CD4-positive, alpha-beta T cell treated with Interleukin-21 for 1 hour (primary cell): ENCODE results near the gene JADE3.
A peak's percentile ranks its signal among the peaks of the same experiment; 100 is the strongest.
"Not testable (repeated sequence)": the region's sequence is repeated elsewhere in the genome, so short reads cannot be mapped to it uniquely, and the experiment has no call there.

Experiments
- DNase-seq: peaks from one replicate; pipeline ENCODE4 v3.0.0-alpha.2; 2020

The JADE3 gene

GRCh38 chrX:46938589-46938988 is 26.4 kb downstream of the JADE3 start:
- DNase-seq, result no peak

- no peak for DNase-seq
These were observed 29.1 kb downstream of the JADE3 start for GRCh38 chrX:46941341-46941740.

GRCh38 chrX:46953137-46953527 is 40.9 kb downstream of the JADE3 start:
- DNase-seq, result no peak

GRCh38 chrX:46953597-46953996 is 41.4 kb downstream of the JADE3 start:
- no peak for DNase-seq

- DNase-seq, result no peak
These were observed 42.5 kb downstream of the JADE3 start for GRCh38 chrX:46954716-46955115.

GRCh38 chrX:46956589-46956988 is 44.4 kb downstream of the JADE3 start:
- not testable (repeated sequence) for DNase-seq

- no peak for DNase-seq
These were observed 45.1 kb downstream of the JADE3 start for GRCh38 chrX:46957297-46957696.

- no peak for DNase-seq
These were observed 46.9 kb downstream of the JADE3 start for GRCh38 chrX:46959101-46959500.

GRCh38 chrX:46959985-46960700 is 47.9 kb downstream of the JADE3 start:
- DNase-seq, result no peak

GRCh38 chrX:46961097-46961496 is 48.9 kb downstream of the JADE3 start:
- no peak for DNase-seq

GRCh38 chrX:46961574-46962283 is 49.5 kb downstream of the JADE3 start:
- DNase-seq, result no peak

GRCh38 chrX:46965125-46965758 is 53.0 kb downstream of the JADE3 start:
- no peak for DNase-seq

- no peak for DNase-seq
These were observed 55.3 kb downstream of the JADE3 start for GRCh38 chrX:46967547-46967946.

- not testable (repeated sequence) for DNase-seq
These were observed 64.8 kb downstream of the JADE3 start for GRCh38 chrX:46977046-46977445.

GRCh38 chrX:46978341-46979291 is 66.4 kb downstream of the JADE3 start:
- peak; percentile 62 for DNase-seq

GRCh38 chrX:46984705-46985104 is 72.5 kb downstream of the JADE3 start:
- DNase-seq, result no peak

GRCh38 chrX:46989548-46989947 is 77.3 kb downstream of the JADE3 start:
- no peak for DNase-seq

- DNase-seq, result no peak
These were observed 79.4 kb downstream of the JADE3 start for GRCh38 chrX:46991664-46992063.

- DNase-seq, result no peak
These were observed 79.8 kb downstream of the JADE3 start for GRCh38 chrX:46992070-46992469.

- DNase-seq, result no peak
These were observed 81.9 kb downstream of the JADE3 start for GRCh38 chrX:46994096-46994495.

- DNase-seq, result no peak
These were observed 99.9 kb downstream of the JADE3 start for GRCh38 chrX:47012131-47012530.

- DNase-seq, result no peak
These were observed 114.0 kb downstream of the JADE3 start for GRCh38 chrX:47026198-47026597.

- peak; percentile 53 for DNase-seq
These were observed 118.1 kb downstream of the JADE3 start for GRCh38 chrX:47030339-47030738.
